GM18505 (cell line): ENCODE measurements around the gene TRPV5.

Experiments used
- ATAC-seq: cut with Tn5 transposase; IDR thresholded peaks from one replicate; pipeline ENCODE4 v1.9.1; 2021; ENCODE audit not compliant: unreplicated experiment
- POLR2A ChIP-seq: IDR thresholded peaks from 4 replicates; pipeline ENCODE4 v1.6.1; 2011; ENCODE audit warnings: borderline replicate concordance; ENCODE audit not compliant: insufficient read depth, insufficient read length; ENCODE audit errors: extremely low read depth

The TRPV5 gene

GRCh38 chr7:142894985-142895593, 38.5 kb downstream of the TRPV5 start:
- no peak for TF ChIP-seq POLR2A
- no peak for ATAC-seq

DNA sequence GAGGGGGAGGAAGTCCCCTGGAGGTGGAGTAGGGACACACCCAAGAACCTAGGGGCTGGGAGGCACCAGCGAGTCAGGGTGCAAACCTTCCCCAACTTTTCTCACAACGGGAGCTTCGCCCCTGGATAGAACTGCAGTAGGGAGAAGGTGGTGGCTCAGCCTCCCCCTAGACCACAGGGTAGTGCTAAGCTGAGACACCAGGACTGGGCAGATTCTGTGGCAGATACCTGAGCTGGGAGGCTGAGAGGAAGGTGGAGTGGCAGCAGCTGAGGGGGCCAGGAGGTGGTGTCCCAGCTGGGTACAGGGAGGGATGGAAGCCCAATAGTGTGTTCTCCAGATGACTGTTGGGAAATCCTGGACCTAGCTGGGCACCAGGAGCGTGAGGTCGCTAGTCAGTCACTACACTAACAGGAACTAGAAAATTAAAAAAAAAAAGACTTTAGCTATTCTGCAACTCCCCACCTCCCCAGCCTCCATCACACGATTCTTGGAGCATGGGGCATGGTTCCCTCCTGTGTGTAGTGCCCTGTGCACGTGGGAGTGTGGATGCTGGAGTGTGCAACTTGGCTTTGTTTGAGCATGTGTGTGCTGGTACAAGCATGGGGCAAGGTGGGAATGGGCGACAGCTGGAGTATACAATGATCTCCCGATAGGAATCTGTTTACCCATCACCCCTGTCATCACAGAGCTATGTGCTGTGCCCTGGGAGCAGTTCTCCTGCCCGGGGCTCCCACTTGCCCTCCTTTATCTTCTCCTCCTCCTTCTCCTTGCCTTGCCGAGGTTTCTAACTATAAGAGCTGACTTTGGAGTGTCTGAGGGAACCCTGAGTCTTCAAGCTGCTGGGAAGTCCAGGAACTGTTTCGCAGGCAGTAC, 39.2 kb downstream of the TRPV5 start:
- no peak for TF ChIP-seq POLR2A
- ATAC-seq: no peak

- ATAC-seq: no peak
- TF ChIP-seq POLR2A: no peak
Observed at GRCh38 chr7:142892951-142893350, 40.6 kb downstream of the TRPV5 start.

DNA sequence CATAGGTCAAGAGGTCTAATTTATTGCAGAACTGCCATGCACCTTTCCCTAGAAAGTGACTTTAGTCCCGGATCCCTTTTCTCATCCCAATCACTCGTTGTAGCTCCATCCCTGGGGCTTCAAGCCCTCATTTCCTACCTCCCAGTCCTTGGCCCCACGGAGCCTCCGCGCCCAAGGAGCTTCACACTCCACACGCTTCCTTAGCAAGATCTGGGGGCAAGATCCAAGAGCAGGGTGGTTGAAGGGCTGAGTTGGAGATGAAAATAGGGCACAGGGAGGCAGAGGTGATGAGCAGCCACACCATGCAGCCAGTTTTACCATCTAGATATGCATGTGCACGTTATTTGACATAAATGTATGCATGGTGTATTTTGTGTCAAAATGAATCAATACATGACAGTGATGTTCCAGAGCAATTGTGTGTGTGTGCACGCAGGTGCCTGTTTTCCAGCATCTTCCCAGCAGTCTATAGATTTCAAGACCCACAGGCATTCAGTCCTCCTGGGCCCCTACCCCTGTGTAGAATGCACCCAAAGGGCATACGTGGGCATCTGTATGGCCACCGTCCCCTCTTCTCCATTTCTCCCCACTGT, 42.0 kb downstream of the TRPV5 start:
- TF ChIP-seq POLR2A: no peak
- no peak for ATAC-seq

- TF ChIP-seq POLR2A: no peak
- ATAC-seq: no peak
Observed at GRCh38 chr7:142890874-142891485, 42.6 kb downstream of the TRPV5 start.

- ATAC-seq: no peak
- TF ChIP-seq POLR2A: no peak
Observed at GRCh38 chr7:142889816-142890215, 43.7 kb downstream of the TRPV5 start.

- TF ChIP-seq POLR2A: no peak
- ATAC-seq: no peak
Observed at GRCh38 chr7:142887282-142888015, 46.1 kb downstream of the TRPV5 start.

GRCh38 chr7:142886866-142887265, 46.7 kb downstream of the TRPV5 start:
- no peak for ATAC-seq
- TF ChIP-seq POLR2A: no peak

DNA sequence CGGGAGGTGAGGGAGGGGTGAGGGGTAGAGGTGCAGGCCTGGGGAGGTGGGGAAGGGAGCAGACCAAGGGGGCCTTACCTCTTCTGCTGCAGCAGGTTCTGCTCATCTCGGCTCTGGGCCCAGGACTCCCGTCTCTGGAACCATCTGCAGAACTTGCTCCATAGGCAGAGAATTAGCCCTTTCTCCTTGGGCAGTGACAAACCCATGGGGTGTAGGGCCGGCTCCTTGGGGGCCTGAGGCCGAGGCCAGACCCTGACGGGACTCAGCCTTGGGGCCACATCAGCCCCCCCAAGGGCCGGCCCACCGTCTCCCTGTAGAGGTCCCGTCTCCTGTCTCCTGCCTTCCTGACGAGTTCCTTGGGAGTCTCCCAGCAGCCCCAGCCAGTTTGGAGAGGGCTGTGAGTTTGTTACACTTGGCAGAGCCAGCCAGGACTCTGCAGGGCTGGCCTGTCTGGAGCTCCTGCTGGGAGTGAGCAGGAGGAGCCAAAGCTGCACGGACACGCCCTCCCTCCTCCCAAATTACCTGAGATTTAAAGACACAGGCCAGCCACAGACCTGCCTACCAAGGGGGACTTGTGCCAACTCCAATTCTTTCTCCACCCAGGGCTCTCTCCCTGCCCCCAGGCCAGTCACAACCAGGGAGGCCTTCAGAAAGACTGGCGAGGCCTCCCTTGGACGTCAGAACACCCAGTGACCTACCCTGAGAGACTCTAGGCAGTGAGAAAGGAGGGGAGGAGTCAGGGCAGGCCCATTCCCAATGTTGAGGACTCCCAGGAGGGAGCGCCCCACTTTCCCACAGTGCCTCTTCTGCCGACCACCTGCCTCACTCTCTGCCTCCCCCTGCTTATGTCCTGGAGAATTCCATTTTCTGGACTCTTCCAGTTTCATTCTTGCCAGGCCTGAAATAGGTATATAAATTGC, 48.0 kb downstream of the TRPV5 start, which contains the start of gene TRPV6:
Gene TRPV6, minus strand, starts transcription at position 435 of the 920 bp plus-strand sequence.
- no peak for ATAC-seq
- TF ChIP-seq POLR2A: no peak

- no peak for TF ChIP-seq POLR2A
- no peak for ATAC-seq
Observed at GRCh38 chr7:142884286-142884640, 49.3 kb downstream of the TRPV5 start.

GRCh38 chr7:142883571-142884285, 49.8 kb downstream of the TRPV5 start:
- TF ChIP-seq POLR2A: no peak
- no peak for ATAC-seq
